Activated T-cell treated with anti-CD3 and anti-CD28 coated beads, Interleukin-2, amount 50 U/mL, for 48 hours (primary cell): ENCODE data around the gene ELOVL5.

Source experiments
- DNase-seq, 2 experiments: peaks; one replicate each; pipeline ENCODE4 v3.0.0-alpha.2; 2020

The ELOVL5 gene

GRCh38 chr6:53302678-53303360 is 45.9 kb downstream of the ELOVL5 start:
- DNase-seq = no peak

DNA sequence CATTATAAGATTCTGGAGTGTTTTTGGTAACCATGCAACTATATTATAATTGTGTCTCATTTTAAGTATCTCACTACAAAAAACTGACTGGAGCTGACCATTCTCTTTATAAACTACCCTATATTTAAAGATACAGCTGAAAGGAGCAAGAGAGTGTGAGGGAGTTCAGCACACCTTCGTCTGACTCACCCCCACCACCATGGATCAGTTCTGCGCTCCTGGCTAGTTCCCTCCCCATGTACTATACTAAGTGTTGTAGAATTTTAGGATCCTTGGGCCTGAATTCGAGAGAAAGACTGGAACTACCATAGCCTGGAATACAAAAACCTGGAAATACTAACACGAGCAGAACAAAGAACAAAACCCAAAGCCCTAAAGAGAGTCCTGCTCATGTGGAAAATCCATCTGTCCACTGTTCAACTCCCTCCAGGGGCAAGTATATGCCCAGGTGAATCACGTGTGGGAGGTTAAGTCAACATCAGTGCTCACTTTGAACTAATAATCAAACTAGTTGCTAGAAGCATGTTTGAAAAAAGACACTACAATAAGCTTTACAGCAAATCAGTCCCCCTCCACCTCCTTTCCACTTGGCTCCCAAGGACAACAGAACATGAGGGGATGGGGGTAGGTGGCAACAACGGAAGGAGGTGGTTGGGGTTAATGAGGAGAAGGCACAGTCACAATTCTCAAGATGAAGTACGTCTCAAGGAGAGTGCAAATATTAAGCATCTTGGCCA is 46.8 kb downstream of the ELOVL5 start:
- DNase-seq = no peak

DNA sequence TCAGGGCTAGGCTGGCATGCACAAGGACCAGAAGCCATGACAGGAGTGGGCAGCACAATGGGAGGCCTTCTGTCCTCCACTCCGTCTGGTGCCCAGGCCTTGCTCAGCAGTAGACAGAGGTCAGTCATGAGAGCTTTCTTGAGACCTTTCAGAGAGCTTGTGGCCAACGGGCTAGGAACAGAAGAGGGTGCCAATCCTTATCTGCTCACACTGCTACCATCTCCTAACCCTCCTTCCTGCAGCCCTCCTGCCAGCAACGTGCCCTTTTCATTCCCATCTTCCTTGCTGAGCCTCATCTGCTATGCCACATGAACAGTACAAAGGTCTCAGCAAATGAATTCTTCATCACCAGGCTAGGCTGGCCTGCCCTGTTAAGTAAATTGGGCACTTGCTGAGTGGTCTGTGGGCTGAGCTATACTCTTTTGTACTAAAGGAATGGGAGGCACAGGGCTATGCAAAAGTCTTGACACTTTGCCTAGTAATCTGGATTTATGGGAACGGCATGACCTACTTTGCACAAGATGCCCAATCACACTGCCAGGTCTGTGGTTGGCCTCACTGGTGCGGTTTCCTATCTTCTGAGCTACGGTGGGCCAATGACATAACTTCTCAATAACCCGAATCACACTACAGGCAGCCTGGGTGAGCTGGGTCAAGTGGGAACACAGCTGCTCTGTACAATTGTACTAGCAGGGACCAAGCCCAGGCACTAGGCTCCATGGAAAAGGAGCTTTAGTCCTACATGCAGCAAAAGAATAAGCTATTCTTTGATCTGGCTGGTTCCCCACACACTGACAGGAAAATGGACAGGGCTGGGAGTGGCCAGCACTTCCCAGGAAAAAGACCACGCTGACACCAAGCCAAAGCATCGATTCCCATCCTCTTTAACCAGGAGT is 47.8 kb downstream of the ELOVL5 start:
- peak; percentile 30 to 38 for DNase-seq

GRCh38 chr6:53299331-53300005 is 49.3 kb downstream of the ELOVL5 start:
- no peak for DNase-seq

DNA sequence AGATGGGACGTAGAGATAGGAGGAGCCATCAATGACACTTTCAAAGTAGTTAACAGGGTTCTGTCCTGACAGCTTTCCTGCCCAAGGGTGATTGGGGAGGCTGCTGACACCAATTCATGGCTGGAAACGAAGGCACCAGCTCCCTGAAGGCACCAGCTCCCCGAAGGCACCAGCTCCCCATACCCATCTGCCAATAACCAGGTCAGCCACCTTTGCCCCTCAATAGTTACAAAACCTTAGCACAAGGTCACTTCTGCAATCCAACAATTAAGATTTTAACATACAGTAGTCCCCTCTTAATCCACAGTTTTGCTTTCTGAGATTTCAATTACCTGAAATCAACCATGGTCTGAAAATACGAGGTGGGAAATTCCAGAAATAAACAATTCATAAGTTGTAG is 51.7 kb downstream of the ELOVL5 start:
- no peak for DNase-seq

DNA sequence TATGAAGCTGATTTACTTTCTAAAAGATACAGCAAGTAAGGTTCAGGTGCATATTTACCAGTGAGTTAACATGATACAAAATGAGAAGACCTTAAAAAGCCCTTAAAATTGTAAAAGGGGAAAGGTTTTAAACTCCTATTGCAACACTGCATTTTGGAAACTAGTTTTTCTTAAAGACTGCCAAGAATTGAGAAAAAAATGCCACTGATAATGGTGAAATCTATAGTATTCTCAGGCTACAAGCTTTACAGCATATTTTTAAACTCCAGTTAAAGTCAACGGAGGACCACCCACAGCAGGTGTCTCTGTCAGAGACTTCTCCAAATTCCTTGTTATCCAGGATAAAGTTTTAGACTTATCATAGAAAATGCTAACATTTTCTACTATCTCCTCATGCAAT is 53.6 kb downstream of the ELOVL5 start:
- DNase-seq = no peak

DNA sequence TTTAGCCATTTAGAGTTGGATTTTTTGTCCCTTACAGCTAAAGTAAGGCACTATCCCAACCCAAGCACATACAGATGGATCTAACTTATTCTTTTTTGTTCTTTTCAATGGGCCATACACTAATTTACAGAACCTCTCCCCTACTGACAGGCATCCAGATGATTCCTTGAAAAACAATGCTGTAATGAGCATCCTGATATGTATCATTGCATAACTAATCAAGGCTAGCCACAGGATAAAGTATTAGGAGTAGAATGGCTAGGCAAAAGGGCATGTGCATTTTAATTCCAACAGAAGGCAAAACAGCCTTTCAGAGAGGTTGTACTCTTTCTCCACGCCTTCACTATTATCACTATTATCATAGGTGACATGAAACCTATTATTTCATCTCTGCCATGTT is 54.1 kb downstream of the ELOVL5 start:
- DNase-seq = no peak

DNA sequence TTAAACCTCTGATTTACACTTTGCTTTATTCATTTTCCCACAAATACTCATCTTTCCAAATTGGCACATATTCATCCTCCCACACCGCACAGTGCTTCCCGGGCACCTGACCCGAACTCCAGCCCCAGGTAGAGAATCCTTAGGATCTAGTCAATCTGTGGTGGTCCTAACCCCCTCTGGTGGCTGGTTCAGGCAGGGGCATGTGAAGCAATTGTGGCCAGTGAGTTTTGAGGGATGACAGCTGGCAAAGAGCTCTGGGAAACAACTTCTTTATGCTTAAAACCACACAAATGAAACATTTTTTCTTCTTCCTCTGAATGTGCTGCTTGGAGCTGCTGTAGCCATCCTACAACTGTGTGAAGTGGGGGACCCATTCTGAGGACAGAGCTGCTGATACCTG is 54.7 kb downstream of the ELOVL5 start:
- DNase-seq = peak in 1 of 2 experiments; percentile 35

DNA sequence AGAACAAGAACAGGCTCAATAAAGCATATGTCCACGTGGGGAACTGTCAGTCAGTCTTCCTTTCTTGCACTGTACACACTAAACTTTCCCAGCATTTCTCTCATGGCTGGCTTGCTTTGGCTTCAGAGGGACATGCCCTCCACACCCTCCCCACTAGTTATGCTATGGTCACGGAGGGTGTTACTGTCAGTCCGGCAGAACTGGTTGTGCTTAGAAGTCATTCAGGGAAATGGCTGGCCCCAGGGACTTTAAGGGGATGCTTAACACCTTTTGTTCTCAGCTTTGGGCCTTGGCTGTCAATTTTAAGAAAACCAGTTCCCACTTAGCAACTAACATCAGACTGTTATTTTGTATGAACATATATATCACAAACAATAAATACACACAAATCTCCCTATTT is 55.1 kb downstream of the ELOVL5 start:
- no peak for DNase-seq

DNA sequence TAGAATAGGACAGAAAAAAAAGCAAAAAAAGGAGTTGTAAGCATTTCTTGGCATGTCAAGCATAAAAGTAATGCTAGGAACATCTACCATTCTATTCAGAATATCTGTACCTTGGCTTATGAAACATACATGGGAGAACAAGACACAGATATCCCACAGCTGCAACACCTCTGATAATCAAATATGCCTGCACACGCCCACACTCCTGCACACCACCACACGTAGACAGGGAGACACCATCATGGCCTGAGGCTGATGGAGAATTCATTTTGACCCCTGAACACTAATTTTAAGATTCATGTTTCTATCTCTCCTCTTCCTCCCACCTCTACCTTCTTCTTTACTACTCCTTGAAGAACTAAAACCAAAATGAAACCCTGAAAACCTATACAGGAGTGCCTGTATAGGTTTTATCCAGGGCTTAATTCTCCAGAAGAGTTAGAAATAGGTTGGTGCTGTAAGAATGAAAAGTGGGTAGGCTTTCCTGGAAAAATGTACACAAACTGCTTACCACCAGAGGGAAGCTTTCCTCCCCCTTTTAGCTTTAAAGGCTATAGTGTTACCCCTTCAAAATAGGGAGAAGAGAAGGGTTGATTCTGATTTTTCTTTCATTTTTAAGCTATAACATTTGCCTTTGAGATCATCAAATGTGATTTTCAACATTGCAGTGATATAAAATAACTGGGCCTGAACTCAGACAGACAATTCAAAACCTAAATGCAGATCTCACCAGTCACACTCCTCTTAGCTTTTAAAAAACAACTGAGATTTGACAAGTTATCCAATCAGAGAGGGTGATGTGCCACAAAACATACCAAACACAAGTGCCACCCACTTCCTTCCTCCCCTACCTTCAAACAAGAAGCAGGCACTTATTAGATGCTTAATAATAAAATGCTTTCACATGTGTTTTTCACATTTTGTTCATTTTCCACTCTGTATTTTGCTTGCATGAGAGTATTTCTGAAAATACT is 57.9 kb downstream of the ELOVL5 start:
- no peak for DNase-seq

GRCh38 chr6:53287336-53288225 is 61.2 kb downstream of the ELOVL5 start:
- no peak for DNase-seq

GRCh38 chr6:53284901-53285300 is 63.8 kb downstream of the ELOVL5 start:
- no peak for DNase-seq

DNA sequence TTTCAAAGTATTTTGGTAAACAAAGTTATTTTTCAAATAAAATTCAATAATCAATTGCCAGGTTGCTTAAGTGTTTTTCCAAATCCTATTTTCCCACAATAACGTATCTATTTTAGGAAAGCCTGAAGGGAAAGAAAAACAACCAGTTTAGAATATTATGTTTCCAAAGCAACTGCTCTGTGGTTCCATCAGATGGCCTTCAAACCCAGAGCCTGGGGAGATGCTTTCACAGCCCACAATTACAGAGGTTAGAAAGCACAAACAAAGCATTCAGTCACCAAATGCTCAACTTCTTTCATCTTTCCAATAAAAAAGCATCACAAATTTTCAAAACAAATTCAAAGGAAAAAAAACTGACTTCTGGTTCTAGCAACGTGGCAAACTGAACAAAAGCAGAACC is 66.0 kb downstream of the ELOVL5 start:
- no peak for DNase-seq

- no peak for DNase-seq
Observed at GRCh38 chr6:53282234-53282633, 66.5 kb downstream of the ELOVL5 start.

DNA sequence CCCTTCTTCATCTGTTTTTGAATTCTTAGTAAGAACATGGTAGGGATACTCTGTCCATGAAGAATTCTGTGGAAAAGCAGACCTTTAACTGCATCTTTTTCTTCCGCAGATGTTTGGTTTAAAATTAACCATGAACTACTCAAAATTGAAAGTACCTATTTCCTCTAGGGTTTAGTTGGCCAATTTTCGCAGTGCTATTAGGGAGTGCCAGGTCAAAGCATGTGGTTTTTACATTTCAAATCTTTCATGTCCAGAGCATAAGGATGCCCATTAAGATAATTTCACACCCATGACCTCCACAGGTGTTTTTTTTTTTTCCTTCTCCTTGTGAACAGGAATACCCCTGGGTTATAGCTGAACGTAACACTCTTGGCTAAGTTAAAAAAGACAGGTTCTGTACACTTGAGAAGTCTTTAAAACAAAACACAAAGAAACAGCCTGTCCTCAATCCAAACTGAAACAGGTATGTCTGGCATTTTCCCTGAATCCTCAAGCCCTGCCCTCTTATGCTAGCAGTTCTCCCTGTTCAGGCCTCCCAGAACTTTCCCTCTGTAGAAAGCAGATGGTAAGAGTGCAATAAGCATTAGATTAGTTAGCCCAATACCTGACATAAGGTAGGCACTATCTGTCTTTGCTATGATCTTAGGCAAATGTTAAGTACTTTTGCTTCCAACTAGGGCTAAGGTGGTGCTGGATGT is 67.1 kb downstream of the ELOVL5 start:
- DNase-seq = no peak

- DNase-seq = no peak
Observed at GRCh38 chr6:53280207-53280606, 68.5 kb downstream of the ELOVL5 start.

DNA sequence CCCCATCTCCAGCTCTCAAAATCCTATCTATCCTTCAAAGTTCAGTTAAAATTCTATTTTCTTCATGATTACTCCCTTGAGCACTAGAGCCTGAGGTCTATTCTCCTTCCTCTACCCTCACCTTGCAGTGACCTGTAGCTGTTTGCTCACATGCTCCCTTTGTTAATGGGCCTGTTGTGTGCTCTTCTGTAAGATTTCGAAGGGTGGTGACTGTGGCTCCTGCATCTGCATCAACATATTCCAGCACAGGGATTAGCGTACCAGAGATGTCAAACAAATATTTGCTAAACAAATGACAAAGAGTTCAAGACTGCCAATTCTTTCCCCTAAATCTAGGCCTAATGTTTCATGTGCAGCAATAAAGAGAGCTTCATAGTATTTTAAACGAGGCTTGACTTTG is 69.5 kb downstream of the ELOVL5 start:
- no peak for DNase-seq

- no peak for DNase-seq
Observed at GRCh38 chr6:53273370-53273769, 75.4 kb downstream of the ELOVL5 start.

- DNase-seq = no peak
Observed at GRCh38 chr6:53269827-53270226, 78.9 kb downstream of the ELOVL5 start.
